DOHH2 (cell line): ENCODE measurements around the gene SLC9A7.

Source experiments
- EZH2phosphoT487 ChIP-seq: fragments of 200-600 bp; sonication (generic); IDR thresholded peaks from 2 replicates; pipeline ENCODE4 v1.6.1; 2017; ENCODE audit warnings: borderline replicate concordance, mild to moderate bottlenecking, antibody characterized with exemption, low read length, moderate library complexity, mixed read lengths
- TF ChIP-seq, protein P1 (sequence below): fragments of 200-600 bp; sonication (generic); IDR thresholded peaks from one replicate; pipeline ENCODE4 v1.5.1; 2014; ENCODE audit warnings: antibody characterized with exemption, mild to moderate bottlenecking, low read depth, low read length; ENCODE audit not compliant: poor library complexity, severe bottlenecking

DNA sequence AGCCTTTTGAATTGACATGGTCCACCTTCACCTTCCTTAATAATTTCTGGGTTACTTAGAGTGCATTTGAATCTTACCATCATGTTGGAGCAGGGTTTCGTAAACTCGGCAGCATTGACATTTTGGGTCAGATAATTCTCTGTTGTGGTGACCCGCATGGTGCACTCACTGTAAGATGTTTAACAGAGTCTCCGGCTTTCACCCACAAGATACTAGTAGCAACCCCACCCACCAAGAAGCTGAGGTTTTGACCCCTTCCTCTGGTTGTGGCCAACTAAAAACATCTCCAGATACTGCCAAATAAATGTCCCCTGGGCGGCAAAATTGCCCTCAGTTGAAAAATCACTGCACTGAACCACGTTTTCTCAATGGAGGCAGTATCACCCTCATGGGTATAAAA is 122.7 kb downstream of the SLC9A7 start:
- TF ChIP-seq, protein P1, sequence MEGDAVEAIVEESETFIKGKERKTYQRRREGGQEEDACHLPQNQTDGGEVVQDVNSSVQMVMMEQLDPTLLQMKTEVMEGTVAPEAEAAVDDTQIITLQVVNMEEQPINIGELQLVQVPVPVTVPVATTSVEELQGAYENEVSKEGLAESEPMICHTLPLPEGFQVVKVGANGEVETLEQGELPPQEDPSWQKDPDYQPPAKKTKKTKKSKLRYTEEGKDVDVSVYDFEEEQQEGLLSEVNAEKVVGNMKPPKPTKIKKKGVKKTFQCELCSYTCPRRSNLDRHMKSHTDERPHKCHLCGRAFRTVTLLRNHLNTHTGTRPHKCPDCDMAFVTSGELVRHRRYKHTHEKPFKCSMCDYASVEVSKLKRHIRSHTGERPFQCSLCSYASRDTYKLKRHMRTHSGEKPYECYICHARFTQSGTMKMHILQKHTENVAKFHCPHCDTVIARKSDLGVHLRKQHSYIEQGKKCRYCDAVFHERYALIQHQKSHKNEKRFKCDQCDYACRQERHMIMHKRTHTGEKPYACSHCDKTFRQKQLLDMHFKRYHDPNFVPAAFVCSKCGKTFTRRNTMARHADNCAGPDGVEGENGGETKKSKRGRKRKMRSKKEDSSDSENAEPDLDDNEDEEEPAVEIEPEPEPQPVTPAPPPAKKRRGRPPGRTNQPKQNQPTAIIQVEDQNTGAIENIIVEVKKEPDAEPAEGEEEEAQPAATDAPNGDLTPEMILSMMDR: no peak
- TF ChIP-seq EZH2phosphoT487: no peak
